HUDEP-2 (cell line): ENCODE data around the gene FZD8.

Experiments used
- DNase-seq, 76 experiments: peaks; one replicate each; lab custom pipeline; 2025; ENCODE audit not compliant: unreplicated experiment in 76 of 76; lab: John Stamatoyannopoulos, UW

FZD8 gene

DNA sequence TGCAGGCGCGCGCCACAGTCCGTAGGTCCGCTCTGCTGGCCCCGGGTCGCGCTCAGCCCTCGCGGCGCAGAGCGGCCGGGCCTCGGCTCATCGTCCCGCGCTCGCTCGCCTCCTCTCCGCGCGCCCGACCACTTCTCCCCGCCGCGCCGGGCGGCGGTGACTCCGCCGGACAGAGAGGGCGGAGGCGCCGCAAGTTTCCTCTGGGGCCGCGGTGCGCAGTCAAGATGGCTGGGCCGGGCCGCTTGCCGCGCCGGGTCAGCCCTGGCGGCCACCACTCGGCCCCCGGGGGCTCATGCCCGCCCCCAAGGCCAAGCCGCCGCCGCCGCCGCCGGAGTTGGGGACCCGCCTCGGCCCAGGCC lies 441 bp downstream of the FZD8 start:
- peak in 8 of 76 experiments; percentile 1 to 49 (median 36) for DNase-seq

DNA sequence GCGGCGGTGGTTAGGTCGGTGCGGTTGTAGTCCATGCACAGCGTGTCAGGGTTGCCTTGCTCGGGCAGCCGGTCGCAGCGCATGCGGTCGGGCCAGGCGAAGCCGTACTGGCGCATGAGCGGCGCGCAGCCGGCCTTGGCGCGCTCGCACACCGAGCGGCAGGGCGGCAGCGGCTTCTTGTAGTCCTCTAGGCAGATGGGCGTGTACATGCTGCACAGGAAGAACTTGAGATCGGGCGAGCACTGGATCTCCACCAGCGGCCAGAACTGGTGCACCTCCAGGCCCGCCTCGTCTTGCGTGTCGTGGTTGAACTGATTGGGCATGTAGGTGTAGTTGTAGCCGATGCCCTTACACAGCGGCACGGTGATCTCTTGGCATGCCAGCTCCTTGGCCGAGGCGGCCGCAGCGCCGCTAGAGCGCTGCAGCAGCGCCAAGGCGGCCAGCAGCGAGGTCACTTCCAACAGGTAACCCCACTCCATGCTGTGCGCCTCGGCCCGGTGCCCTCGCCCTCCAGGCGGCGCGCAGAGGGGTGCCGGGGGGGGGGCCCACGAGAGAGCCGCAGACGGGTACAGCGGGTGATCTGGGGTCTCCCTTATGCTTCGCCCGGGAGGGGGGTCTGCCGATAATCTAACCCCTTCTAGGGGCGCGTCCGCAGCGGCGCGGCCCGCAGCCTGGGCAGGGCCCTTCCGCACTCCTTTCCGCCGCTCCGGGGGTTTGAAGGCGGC lies 983 bp downstream of the FZD8 start:
- peak in 74 of 76 experiments; percentile 18 to 81 (median 62) for DNase-seq

DNA sequence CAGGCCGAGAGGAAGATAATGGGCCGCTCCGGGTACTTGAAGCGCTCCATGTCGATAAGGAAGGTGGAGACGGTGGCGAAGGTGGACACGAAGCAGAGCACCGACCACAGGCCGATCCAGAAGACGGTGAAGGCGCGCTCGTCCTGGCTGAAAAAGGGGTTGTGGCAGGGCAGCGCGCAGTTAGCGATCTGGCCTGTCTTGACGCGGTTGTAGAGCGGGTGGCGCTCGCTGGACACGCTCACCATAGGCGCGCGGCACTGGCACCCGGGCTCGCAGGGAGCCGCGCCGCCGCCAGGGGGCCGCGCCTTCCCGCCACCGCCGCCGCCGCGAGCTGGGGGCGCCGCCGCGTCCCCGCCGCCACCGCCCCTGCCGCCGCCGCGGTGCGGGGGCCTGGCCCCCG lies 1.6 kb downstream of the FZD8 start:
- peak in 61 of 76 experiments; percentile 5 to 68 (median 40) for DNase-seq

DNA sequence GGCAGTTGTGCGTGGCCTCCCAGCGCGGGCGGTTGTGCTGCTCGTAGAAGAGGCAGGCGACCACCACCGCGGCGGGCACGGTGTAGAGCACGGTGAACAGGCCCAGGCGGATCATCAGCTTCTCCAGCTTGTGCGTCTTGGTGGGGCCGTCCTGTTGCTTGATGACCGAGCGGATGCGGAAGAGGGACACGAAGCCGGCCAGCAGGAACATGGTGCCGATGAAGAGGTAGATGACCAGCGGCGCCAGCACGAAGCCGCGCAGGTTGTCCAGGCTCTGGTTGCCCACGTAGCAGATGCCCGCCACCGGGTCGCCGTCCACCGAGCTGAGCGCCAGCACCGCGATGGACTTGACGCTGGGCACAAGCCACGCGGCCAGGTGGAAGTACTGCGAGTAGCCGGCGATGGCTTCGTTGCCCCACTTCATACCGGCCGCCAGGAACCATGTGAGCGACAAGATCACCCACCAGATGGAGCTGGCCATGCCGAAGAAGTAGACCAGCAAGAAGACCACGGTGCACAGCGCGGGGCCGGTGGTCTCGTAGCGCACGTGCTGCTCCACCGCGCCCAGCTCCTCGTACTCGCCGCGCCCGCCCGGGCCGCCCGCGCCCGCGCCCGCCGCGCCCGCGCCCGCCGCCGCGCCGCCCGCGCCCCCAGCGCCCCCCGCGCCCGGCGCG lies 2.2 kb downstream of the FZD8 start:
- peak in 36 of 76 experiments; percentile 2 to 35 (median 14) for DNase-seq

DNA sequence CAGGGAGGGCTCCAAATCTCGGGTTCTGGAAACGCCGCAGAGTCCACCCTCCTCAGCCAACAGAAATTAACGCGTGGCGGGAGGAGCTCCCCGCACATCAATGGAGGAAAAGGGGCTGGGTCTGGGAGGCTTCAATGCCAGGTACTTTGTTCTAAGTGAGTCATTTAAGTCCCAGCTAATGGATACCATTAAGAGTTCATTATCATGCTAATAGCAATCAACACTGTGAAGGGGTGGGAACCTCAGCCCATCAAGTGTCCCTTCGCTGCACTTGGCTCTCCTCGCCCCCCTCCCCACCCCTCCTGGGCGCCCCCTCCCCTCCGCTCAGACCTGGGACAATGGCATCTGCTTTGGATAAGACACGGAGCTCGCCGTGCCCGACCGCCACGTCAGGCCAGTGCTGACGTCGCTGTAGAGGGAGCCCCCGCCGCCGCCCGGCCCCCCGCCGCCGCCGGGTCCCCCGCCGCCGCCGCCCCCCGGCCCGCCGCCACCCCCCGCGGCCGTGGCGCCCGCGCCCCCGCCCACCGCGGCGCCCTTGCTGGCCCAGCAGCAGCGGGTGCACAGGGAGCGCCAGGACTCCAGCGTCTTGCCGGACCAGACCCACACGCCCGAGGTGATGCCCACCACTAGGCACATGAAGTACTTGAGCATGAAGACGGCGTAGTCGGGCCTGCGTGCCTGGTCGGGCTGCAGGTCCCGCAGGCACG lies 2.9 kb downstream of the FZD8 start:
- no peak for DNase-seq

DNA sequence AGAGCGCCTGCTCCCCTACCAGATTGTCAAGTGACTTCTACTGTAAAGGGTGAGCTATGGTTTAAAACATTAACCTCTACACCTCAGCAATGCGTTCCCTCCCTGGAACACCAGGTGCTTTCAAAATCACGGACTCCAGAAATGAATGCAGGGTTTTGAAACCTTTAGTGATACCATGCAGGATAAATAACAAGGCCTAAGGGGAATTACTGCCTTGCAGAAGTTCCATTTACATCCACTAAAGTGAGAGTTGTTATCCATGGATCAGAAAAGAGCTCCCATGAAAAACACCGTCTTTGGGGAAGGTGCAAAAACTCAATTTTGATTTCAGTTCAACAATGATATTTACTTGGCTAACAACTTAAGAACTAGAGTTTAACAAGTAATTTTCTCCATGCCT lies 4.0 kb downstream of the FZD8 start:
- no peak for DNase-seq

DNA sequence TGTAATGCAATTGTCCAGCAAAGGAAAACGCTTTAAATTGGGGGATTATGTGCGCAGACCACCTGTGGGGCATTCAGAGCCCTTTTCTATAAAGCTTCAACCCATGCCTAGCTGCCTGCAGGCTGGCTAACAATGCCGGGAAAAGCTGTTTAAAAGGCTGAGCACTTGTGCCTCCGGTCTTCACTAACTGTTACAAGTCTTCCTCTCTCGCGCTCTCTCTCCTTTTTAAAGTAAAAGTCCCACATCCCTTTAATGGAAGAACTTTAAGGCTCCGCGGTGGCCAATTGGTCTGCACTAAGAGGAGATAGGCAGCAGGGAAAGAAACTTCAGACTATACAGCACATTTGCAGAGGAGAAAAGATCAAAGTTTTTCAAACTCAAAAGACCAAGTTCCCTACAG lies 4.6 kb downstream of the FZD8 start:
- DNase-seq, result no peak

DNA sequence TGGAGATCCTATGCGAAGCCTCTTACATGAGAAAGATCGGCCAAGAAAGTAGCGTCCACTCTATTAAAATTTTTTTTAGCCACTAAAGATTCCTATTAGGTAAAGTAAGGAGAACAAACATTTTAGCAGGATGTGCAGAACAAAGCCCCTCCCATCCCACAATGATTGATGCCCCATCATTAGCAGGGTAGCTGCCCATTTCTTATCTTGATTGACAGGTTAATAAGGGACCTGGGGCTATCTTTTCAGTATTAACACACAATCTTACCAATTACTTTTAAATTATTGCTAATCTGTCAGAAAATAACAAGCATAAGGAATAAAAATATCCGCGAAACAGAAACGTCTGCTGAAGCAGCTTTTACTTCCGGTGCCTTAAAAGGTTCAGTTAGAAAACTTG lies 5.1 kb downstream of the FZD8 start:
- no peak for DNase-seq

DNA sequence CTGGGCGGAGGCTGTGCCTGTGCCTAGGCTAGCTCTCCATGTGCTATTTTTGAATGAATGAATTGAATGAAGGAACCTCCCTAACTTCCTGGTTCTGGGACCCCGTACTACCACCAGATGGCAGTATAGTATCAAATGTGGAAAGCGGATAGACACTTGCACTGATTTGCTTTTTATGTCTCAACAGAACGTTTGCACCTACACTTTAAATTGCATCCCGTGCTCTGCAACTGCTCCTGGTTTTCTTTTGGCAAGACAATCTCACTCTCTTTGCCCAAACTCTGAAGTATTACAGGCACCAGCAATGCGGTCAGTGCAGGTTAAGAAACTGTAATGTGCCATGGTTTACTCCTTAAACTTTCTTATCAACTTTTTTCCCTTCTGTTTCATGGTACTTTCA lies 6.5 kb downstream of the FZD8 start:
- DNase-seq, result peak in 50 of 76 experiments; percentile 2 to 72 (median 36)

DNA sequence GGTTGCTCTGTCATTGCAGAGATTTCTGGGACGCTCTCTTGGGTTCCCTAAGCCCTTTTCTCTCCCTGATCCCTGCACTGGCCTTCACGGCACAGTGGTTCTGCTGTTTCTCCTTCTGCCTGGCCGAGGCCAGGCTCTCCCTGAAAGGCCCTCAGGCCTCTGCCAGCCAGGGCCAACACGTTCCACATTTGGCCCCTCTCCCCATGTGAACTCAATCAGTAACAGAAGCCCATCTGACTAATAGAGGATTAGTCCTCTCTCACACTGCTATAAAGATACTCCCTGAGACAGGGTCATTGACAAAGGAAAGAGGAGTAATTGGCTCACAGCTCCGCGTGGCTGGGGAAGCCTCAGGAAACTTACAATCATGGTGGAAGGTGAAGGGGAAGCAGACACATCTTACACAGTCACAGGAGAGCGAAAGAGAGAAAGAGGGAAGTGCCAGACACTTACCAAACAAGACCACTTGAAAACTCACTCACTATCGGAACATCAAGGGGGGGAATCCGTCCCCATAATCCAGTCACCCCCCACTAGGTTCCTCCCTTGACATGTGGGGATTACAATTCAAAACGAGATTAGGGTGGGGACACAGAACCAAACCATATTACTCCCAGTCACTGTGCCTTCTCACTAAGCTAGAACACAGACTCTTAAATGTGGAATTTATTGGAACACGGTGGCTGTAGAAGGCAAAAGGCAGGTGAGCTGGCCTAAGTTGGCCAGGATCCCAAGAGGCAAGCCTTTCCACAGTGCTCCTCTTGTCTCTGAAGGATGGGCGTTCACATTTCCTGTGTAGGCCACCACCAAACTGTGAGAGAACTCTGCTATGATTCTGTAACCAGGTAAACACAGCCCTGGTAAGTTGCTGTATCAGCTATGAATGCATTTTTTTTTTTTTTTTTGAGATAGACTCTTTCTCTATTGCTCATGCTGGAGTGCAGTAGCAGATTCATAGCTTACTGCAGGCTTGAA lies 8.8 kb downstream of the FZD8 start:
- no peak for DNase-seq

DNA sequence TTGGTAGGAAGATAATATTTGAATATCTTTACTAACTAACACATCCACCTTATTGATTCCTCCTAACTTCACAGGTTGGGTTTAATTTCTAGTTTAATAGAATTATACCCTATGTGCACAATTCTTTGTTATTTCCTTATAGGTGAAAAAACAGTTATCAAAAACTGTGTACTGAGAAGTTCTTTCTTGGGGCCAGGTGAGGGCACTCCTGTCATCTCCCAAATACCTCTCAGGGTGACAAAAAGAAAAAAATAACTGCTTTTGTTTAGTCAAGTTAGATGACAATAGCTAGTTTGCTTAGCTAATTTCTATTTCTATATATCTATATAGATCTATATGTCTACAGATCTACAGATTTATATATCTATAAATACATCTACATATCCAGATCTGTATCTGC lies 10.1 kb downstream of the FZD8 start:
- no peak for DNase-seq

DNA sequence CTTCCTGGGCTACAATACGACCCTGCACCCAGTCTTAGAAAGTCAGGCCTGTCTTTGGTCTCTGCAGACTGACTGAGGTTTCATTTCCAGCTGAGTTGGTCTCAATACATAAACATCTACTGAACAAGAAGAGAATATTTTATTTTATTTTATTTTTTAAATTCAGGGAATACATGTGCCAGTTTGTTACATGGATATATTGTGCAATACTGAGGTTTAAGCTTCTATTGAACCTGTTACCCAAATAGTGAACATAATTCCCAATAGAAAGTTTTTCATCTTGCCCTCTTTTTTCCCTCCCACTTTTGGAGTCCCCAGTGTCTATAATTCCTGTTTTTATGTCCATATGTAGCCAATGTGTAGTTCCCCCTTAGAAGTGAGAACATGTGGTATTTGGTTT lies 10.7 kb downstream of the FZD8 start:
- no peak for DNase-seq

DNA sequence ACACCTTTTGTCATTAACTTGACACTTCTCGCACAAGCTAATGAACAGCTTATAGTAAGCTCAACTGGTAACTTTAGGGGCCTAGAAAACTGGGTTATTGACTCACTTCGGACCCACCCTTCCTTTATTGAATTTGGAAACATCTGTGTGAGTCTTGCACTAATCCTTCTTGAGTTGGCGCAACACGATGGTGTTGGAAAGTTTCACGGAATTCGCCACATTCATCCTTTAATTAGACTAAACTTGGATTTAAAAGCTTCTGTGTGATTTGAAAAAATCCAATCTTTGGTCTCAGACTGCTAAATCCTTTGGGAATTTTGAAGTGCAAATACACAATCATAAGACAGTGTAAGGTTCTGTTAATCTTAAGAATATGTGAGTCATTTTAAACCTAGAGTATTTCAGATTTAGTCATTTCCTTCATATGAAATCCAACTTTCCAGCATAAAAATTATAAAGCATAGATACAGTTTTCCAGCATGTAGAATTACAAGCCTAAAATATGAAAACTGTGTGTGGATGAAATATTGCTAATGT lies 15.1 kb downstream of the FZD8 start:
- no peak for DNase-seq

DNA sequence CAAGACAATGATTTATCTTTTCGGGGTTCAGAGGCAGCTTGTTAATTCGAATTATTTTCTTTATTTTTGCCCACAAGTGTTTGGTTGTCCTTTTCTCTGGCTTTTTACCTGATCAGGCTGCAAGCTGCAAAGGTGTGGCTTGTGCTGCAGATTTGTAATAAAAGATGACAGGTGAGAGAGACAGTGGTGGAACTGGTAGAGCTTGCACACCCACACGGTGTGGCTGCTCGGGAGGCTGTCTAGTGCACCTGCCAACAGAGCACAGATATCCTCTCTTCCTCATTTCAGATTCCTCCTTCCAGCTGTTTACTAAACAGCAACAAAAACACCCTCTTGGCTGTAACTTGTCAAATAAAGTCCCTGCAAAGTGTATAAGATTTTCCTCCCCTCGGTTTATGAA lies 27.8 kb downstream of the FZD8 start:
- no peak for DNase-seq

DNA sequence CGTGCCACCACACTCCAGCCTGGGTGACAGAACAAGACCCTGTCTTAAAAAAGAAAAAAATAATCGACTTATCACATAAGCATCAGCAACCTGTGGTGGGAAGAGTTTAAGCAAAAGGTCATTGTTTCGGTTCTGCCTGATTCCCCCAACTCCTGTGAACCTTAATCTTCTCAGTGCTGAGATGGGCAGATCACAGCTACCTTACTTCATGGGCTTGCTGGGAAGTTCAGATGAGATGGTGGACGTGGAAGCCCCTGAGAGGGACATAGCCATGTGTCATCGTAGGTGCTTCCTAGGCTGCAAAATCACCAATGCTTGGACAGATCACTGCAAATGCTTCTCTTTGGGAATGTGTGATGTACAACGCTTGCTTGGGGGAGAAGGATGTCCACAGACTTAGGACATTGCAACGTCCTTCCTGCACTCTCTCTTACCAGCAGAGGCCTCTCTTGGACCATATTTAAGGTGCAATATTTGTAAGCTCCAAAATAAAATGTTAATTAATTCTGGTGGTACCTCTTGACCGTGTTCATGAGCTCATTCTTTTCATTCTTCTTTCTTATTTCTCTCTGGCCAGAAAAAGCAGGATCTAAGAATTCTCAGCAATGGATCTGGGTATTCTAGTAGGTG lies 28.4 kb downstream of the FZD8 start:
- DNase-seq, result no peak

DNA sequence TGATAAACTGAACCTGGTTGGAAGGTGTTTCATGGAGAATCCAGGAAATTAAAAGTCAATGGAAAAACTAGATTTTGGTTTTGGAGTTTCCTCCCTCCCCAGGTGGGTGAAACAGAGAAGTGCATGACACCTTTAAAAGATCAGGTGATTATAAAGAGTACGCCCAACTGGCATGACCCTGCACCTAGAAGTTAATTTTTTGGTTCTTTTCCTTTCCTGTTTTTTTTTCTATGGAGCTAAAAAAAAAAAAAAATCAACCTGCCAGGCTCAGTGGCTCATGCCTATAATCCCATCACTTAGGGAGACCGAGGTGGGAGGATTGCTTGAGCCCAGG lies 29.0 kb downstream of the FZD8 start:
- no peak for DNase-seq

DNA sequence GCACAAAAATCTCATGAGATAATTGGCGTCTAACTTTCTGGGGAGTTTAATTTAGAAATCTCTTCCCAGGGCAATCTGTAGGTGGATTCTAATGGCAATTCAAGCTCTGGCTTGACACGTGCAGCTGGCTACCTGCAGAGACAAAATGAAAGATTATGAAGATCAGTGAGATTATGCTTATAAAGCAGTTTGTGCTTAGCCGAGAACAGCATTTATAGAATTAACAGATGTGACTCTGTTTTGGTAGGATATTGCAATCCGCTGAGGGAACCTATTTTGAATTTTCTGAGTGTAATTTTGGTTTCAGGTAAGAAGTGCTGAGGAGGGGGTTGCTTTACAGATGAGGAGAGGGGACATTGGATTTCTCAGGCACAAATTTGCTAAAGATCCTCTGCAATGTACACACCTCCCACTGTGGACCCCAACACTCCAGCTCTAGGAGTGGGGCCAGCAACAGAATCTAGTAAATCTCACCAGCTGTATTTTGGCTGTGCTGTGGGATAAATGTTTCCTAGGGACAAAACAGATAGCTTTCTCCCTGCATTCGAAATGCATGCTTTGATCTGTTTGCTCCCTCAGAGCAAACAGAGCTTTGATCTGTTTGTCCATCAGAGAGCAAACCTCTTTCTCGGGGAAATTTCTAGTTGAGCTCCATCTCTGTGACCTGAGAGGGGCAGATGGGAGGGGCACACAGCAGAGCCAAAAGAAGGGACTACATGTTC lies 29.6 kb downstream of the FZD8 start:
- no peak for DNase-seq

DNA sequence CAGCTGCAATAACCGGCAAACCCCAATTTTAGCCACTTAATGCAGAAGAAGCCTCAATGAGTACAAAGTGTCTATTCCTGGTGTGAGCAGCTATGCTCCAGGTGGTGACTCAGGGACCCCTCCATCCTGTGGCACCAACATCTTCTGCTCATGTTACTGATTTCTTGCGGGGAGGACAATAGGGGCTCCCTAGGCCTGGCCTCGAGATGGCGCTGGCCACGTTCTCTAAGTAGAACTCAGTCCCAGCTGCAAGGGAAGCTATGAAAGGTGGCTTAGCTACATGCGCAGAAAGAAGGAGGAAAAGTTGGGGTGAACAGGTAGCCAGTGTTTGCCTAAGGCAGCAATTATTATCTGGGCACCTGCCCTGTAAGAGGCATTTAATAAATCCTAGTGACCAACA lies 30.3 kb downstream of the FZD8 start:
- no peak for DNase-seq

DNA sequence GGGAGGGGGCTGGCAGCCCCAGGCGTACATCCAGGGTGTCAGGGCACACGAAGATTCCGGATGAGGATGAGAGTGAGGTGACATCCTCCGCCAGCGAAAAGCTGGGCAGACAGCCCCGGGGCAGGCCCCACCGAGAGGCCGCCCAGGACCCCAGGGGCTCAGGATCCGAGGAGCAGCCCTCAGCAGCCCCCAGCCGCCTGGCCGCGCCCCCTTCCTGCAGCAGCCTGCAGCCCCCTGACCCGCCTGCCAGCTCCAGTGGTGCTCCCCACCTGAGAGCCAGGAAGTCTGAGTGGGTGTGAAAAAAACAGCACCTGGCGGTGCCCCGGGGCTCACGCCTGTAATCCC lies 33.8 kb downstream of the FZD8 start:
- no peak for DNase-seq
